Lower leg skin (tissue), 4 donors: ENCODE data around the gene FAM53B. TPM values are rescaled to one million over a fixed set of nuclear protein-coding genes. Genes with fewer than 3 reads are reported as not detected.
A peak's percentile ranks its signal among the peaks of the same experiment; 100 is the strongest.
"Not testable (repeated sequence)": the region's sequence is repeated elsewhere in the genome, so short reads cannot be mapped to it uniquely, and the experiment has no call there.

Experiments used
- DNase-seq, 2 donors: peaks; one replicate each; pipeline ENCODE4 v3.0.0-alpha.2; 2019; ENCODE audit warnings: low spot score in 2 of 2
- H3K4me3 ChIP-seq: fragments of 200-600 bp; sonication (generic); 2 replicates; pipeline ENCODE4 v1.5.1; 2017; ENCODE audit warnings: mild to moderate bottlenecking, low read depth; ENCODE audit not compliant: poor library complexity, severe bottlenecking
- POLR2A ChIP-seq, 2 donors: fragments of 450-650 bp; IDR thresholded peaks; one replicate each; pipeline ENCODE4 v1.6.1; 2016 to 2017; ENCODE audit warnings: antibody characterized with exemption in 2 of 2, mild to moderate bottlenecking in 1 of 2, moderate library complexity in 1 of 2
- WGBS, 2 donors: methylation state at CpG; one replicate each; pipeline ENCODE4 v1.1.5; 2018; 5-methylcytosine and 5-hydroxymethylcytosine counted together
- intact Hi-C: fragments of 100-400 bp; cut with DNase I; formaldehyde crosslinking; loops from one replicate; pipeline ENCODE4 v1.15.0; 2023; ENCODE audit warnings: low total_unique reads
- total RNA-seq, 4 donors: library from RNA; depleted of rRNA; stranded (reverse); fragments of >200 nt; gene quantifications; one replicate each; pipeline ENCODE4 v1.1.0, GENCODE V29; 2016
- TF ChIP-seq, protein P1 (sequence below), 3 donors: fragments of 450-650 bp; IDR thresholded peaks; one replicate each; pipeline ENCODE4 v1.5.1; 2016; ENCODE audit warnings: antibody characterized with exemption in 3 of 3, mild to moderate bottlenecking in 3 of 3, moderate library complexity in 2 of 3

Gene FAM53B, protein sequence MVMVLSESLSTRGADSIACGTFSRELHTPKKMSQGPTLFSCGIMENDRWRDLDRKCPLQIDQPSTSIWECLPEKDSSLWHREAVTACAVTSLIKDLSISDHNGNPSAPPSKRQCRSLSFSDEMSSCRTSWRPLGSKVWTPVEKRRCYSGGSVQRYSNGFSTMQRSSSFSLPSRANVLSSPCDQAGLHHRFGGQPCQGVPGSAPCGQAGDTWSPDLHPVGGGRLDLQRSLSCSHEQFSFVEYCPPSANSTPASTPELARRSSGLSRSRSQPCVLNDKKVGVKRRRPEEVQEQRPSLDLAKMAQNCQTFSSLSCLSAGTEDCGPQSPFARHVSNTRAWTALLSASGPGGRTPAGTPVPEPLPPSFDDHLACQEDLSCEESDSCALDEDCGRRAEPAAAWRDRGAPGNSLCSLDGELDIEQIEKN
- total RNA-seq, result 10 to 100 TPM; 41.5 to 69.1 (median 58.2) TPM

DNA sequence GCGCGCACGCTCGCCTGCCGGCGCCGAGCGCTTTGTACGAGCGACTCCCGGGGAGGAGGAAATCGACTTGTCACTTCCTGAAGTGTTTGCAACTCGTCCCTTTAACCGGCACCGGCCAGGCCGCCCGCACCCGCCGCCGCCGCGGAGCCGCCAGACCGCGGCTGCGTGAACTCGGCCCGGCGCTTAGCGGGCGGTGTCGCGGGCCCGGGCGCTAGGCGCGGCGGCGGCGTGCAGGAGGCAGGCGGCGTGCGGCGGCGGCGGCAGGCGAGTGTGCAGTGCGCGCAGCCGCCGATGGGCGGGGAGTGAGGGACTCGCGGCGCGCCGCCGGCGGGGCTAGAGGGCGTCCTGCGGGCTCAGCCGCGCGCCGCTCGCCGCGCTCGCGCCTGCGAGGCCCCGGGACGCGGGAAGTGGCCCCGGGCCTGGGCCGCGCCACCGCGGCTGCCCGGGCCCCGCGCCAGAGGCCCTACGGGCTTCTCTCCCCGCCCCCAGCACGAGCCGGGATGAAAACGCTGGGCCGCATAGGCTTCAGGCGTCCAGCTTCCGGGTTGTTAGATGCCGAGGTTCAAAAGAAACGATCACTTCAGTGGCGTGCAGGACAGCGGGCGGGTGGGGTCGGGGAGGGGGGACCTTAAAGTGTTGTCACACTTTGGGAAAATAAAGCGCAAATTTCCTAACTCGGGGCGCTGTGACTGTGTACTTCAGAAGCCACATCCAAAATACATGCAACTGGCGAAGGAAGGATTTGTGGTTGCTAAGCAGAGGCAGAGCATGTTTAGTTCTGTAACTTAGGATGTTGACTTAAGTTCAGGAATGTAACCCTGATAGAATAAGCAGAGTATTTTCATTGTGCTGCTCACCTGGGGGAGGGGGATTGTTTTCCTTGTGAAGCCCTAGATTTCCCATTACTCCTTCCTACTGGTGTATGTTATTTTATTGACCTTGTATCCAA is at the start of gene FAM53B:
TSS of gene FAM53B (minus strand) at position 277 of the 949 bp plus-strand sequence. CDS start 37,665 bp downstream, outside the sequence.
- TF ChIP-seq POLR2A (IDR thresholded peaks at IDR 0.05), result no peak
- TF ChIP-seq, protein P1, sequence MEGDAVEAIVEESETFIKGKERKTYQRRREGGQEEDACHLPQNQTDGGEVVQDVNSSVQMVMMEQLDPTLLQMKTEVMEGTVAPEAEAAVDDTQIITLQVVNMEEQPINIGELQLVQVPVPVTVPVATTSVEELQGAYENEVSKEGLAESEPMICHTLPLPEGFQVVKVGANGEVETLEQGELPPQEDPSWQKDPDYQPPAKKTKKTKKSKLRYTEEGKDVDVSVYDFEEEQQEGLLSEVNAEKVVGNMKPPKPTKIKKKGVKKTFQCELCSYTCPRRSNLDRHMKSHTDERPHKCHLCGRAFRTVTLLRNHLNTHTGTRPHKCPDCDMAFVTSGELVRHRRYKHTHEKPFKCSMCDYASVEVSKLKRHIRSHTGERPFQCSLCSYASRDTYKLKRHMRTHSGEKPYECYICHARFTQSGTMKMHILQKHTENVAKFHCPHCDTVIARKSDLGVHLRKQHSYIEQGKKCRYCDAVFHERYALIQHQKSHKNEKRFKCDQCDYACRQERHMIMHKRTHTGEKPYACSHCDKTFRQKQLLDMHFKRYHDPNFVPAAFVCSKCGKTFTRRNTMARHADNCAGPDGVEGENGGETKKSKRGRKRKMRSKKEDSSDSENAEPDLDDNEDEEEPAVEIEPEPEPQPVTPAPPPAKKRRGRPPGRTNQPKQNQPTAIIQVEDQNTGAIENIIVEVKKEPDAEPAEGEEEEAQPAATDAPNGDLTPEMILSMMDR (IDR thresholded peaks at IDR 0.05), result no peak
- peak in 1 of 2 donors; percentile 95 for DNase-seq
- 0 to 1% methylated on average over 44 to 62 of the region's 100 CpGs for WGBS, 2 donors
- intact Hi-C loops, result no loop called here
- peak within 1 kb of the TSS; percentile 72 for H3K4me3 ChIP-seq

GRCh38 chr10:124792998-124793352 is 48.8 kb upstream of the FAM53B start:
- no peak for DNase-seq
- 93 to 97% methylated on average over 11 of the region's 11 CpGs for WGBS, 2 donors
- TF ChIP-seq, protein P1 (IDR thresholded peaks at IDR 0.05), result no peak
- TF ChIP-seq POLR2A (IDR thresholded peaks at IDR 0.05), result no peak
- H3K4me3 ChIP-seq, result no peak overlapping the region
- intact Hi-C loops, result no loop called here

- 0% methylated on average over 7 to 60 of the region's 79 CpGs for WGBS, 2 donors
- DNase-seq, result peak; percentile 59 to 95
- TF ChIP-seq, protein P1 (IDR thresholded peaks at IDR 0.05), result peak in 1 of 3 donors; percentile 54
- TF ChIP-seq POLR2A (IDR thresholded peaks at IDR 0.05), result no peak
- intact Hi-C loops, result no loop called here
- H3K4me3 ChIP-seq, result peak within 1 kb of the TSS; percentile 85
Measured at GRCh38 chr10:124791547-124792348, 47.6 kb upstream of the FAM53B start, which contains the start of gene EEF1AKMT2. Gene EEF1AKMT2 (minus strand): TSS chr10:124791887. CDS start chr10:124791833, 54 bp downstream.

DNA sequence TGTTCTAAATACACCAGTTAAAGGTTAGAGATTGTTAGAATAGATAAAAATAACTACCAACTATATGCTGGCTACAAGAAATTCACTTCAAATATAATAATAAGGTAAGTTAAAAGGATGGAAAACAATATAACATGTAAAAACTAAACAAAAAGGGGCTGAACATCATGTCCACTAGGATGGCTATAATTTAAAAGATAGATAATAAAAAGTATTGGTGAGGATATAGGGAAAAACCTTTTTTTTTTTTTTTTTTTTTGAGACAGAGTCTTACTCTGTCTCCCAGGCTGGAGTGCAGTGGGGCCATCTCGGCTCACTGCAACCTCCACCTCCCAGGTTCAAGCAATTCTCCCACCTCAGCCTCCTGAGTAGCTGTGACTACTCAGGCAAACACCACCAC is 38.7 kb upstream of the FAM53B start:
- 96 to 100% methylated on average over 1 of the region's 1 CpG for WGBS, 2 donors
- H3K4me3 ChIP-seq, DNase-seq, intact Hi-C loops: not testable (repeated sequence)

DNA sequence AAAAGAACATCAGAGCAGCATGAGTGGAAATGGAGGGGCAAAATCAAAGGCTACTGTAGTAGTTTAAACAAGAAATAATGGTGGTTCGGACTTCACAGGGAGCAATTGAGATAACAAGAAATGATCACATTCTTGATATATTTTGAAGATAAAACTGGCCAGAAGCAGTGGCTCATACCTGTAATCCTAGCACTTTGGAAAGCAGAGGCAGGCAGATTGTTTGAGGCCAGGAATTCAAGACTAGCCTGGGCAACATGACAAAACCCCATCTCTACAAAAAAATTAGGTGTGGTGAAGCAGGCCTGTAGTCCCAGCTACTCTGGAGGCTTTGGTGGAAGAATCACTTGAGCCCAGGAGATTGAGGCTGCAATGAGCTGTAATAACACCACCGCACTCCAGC is 24.6 kb upstream of the FAM53B start:
- intact Hi-C loops, result no loop called here
- no peak for DNase-seq
- 98% methylated on average over 2 of the region's 2 CpGs for WGBS, 2 donors
- no peak for TF ChIP-seq POLR2A (IDR thresholded peaks at IDR 0.05)
- no peak overlapping the region for H3K4me3 ChIP-seq

DNA sequence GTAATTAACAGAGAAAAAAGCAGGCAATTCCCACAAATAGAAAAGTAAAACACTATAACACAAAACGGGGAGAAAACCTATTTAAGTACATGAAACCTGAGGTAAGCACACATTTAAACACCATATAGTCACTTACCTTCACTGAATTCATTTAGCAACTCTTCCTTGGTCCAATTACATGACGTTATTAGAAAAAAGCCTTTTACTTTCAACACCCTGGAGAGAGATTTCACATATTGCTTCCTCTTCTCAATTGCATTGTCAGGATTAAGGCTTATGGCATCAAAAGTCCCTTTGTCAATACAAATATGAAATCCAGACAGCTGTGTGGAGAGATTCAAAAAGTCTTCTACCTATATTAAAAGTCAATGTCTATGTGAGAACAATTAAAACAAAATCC is 21.1 kb upstream of the FAM53B start:
- TF ChIP-seq, protein P1 (IDR thresholded peaks at IDR 0.05), result no peak
- TF ChIP-seq POLR2A (IDR thresholded peaks at IDR 0.05), result no peak
- intact Hi-C loops, result no loop called here
- DNase-seq, result no peak
- H3K4me3 ChIP-seq, result no peak overlapping the region
- 85 to 91% methylated on average over 2 of the region's 2 CpGs for WGBS, 2 donors
